ENCODE results near the gene LIX1L.

GRCh38 chr1:145951526-145951925 is 6.3 kb downstream of the LIX1L start:
- TF ChIP-seq SUZ12 (IDR thresholded peaks at IDR 0.05; ENCODE audit: extremely low read depth, insufficient read depth, insufficient read length): no peak
- TF ChIP-seq ZNF274 (IDR thresholded peaks at IDR 0.05; ENCODE audit: low read depth, low read length): no peak

All from NT2/D1 (cell line).